IMR-90 (cell line): Measurements from ENCODE around the gene DUS4L. TPM values are rescaled to one million over a fixed set of nuclear protein-coding genes. Genes with fewer than 3 reads are reported as not detected.
A peak's percentile ranks its signal among the peaks of the same experiment; 100 is the strongest.

ENCODE experiments used
- ATAC-seq: fragments of 200-7000 bp; cut with Tn5 transposase; 2 replicates; pipeline ENCODE4 v1.9.1; 2020; ENCODE audit warnings: low read depth, mild to moderate bottlenecking, moderate library complexity
- BruUV-seq: library from RNA; stranded (reverse); fragments of 400-500 nt; replicated peaks from 2 replicates; lab custom pipeline; 2021; lab: Mats Ljungman, UMichigan
- CTCF ChIA-PET: fragments of 300-600 bp; formaldehyde crosslinking; extraction: SDS; loops from one replicate; lab custom pipeline; 2021; ENCODE audit warnings: antibody characterized with exemption; lab: Yijun Ruan, JAX
- POLR2A ChIA-PET: fragments of 300-600 bp; sonication (Branson Sonifier 250); formaldehyde crosslinking; loops from one replicate; lab custom pipeline; 2022; ENCODE audit warnings: antibody characterized with exemption; ENCODE audit not compliant: unreplicated experiment; lab: Charles Lee
- DNase-seq: peaks from one replicate; pipeline ENCODE4 v3.0.0; 2013
- H2AFZ ChIP-seq: replicated peaks from 2 replicates; pipeline ENCODE3; 2013; ENCODE audit warnings: low read length, mild to moderate bottlenecking; ENCODE audit not compliant: poor library complexity
- H2AK5ac ChIP-seq: 2 replicates; pipeline ENCODE4 v1.6.1; 2013; ENCODE audit warnings: low read depth, low read length, inconsistent platforms
- H2AK9ac ChIP-seq: replicated peaks from 2 replicates; pipeline ENCODE3; 2013; ENCODE audit warnings: mild to moderate bottlenecking, low read depth, low read length, moderate library complexity; ENCODE audit not compliant: poor library complexity
- H2BK120ac ChIP-seq: 2 replicates; pipeline ENCODE4 v1.6.1; 2013; ENCODE audit warnings: low read depth, low read length, inconsistent platforms
- H2BK15ac ChIP-seq: 3 replicates; pipeline ENCODE4 v1.6.1; 2013; ENCODE audit warnings: low read depth, low read length, inconsistent platforms
- H2BK20ac ChIP-seq: 2 replicates; pipeline ENCODE4 v1.6.1; 2013; ENCODE audit warnings: low read depth, mild to moderate bottlenecking, inconsistent platforms, low read length, moderate library complexity
- H2BK5ac ChIP-seq: 2 replicates; pipeline ENCODE4 v1.6.1; 2013; ENCODE audit warnings: mild to moderate bottlenecking, low read depth, low read length, inconsistent platforms; ENCODE audit not compliant: poor library complexity, severe bottlenecking
- H3K14ac ChIP-seq: replicated peaks from 2 replicates; pipeline ENCODE4 v1.6.1; 2013; ENCODE audit warnings: low read depth, low read length, inconsistent platforms
- H3K18ac ChIP-seq: 2 replicates; pipeline ENCODE4 v1.6.1; 2013; ENCODE audit warnings: low read depth, low read length, control low read depth
- H3K23ac ChIP-seq: 2 replicates; pipeline ENCODE4 v1.6.1; 2013; ENCODE audit warnings: low read depth, low read length, inconsistent platforms
- H3K27ac ChIP-seq: 2 replicates; pipeline ENCODE4 v1.5.1; 2013; ENCODE audit warnings: mild to moderate bottlenecking, control low read depth, low read length; ENCODE audit not compliant: insufficient read depth
- H3K27me3 ChIP-seq: 2 replicates; pipeline ENCODE4 v1.6.1; 2013; ENCODE audit warnings: low read length; ENCODE audit not compliant: control insufficient read depth, insufficient read depth
- H3K36me3 ChIP-seq: 2 replicates; pipeline ENCODE4 v1.6.1; 2013; ENCODE audit warnings: low read length, mixed read lengths; ENCODE audit not compliant: control insufficient read depth, insufficient read depth
- H3K4ac ChIP-seq: 2 replicates; pipeline ENCODE4 v1.6.1; 2013; ENCODE audit warnings: low read depth, low read length, inconsistent platforms
- H3K4me1 ChIP-seq: 2 replicates; pipeline ENCODE4 v1.6.1; 2013; ENCODE audit warnings: low read length, mixed read lengths; ENCODE audit not compliant: control insufficient read depth, insufficient read depth
- H3K4me2 ChIP-seq: 2 replicates; pipeline ENCODE4 v1.6.1; 2013; ENCODE audit warnings: low read depth, mild to moderate bottlenecking, control low read depth, low read length, moderate library complexity
- H3K4me3 ChIP-seq: 2 replicates; pipeline ENCODE4 v1.5.1; 2013; ENCODE audit warnings: low read depth, mild to moderate bottlenecking, control low read depth, low read length, moderate library complexity; ENCODE audit not compliant: insufficient read depth
- H3K56ac ChIP-seq: 2 replicates; pipeline ENCODE4 v1.6.1; 2013; ENCODE audit warnings: low read length, inconsistent platforms; ENCODE audit not compliant: insufficient read depth; ENCODE audit errors: extremely low read depth
- H3K79me1 ChIP-seq, 2 experiments: 2 replicates each; pipeline ENCODE4 v1.6.1; 2013; ENCODE audit warnings: low read length in 2 of 2, inconsistent platforms in 1 of 2, low read depth in 1 of 2
- H3K9ac ChIP-seq: 2 replicates; pipeline ENCODE4 v1.6.1; 2013; ENCODE audit warnings: low read depth, low read length, control low read depth
- H3K9me1 ChIP-seq: 2 replicates; pipeline ENCODE4 v1.6.1; 2013; ENCODE audit warnings: low read length, inconsistent platforms; ENCODE audit not compliant: insufficient read depth
- H3K9me3 ChIP-seq: 2 replicates; pipeline ENCODE4 v1.6.1; 2013; ENCODE audit warnings: low read length; ENCODE audit not compliant: control insufficient read depth, insufficient read depth
- H4K20me1 ChIP-seq: 2 replicates; pipeline ENCODE4 v1.6.1; 2013; ENCODE audit warnings: low read length, inconsistent platforms; ENCODE audit not compliant: insufficient read depth
- H4K5ac ChIP-seq: 2 replicates; pipeline ENCODE4 v1.6.1; 2013; ENCODE audit warnings: mild to moderate bottlenecking, low read depth, low read length, control low read depth
- H4K8ac ChIP-seq, 2 experiments: 2 replicates each; pipeline ENCODE4 v1.6.1; 2013; ENCODE audit warnings: low read depth in 2 of 2, low read length in 2 of 2, control low read depth in 1 of 2, inconsistent platforms in 1 of 2
- H4K91ac ChIP-seq: 2 replicates; pipeline ENCODE4 v1.6.1; 2013; ENCODE audit warnings: low read depth, low read length, inconsistent platforms; ENCODE audit not compliant: insufficient read depth
- BHLHE40 ChIP-seq: fragments of 150-350 bp; IDR thresholded peaks from 2 replicates; pipeline ENCODE4 v1.6.1; 2016; ENCODE audit warnings: mild to moderate bottlenecking, low read depth, low read length
- CEBPB ChIP-seq: IDR thresholded peaks from 2 replicates; pipeline ENCODE4 v1.6.1; 2012; ENCODE audit warnings: low read depth, low read length, improper control_type of control experiment
- CHD1 ChIP-seq: IDR thresholded peaks from 2 replicates; pipeline ENCODE4 v1.6.1; 2012; ENCODE audit warnings: low read depth, low read length, improper control_type of control experiment
- FOS ChIP-seq: fragments of 150-350 bp; IDR thresholded peaks from 2 replicates; pipeline ENCODE4 v1.6.1; 2016; ENCODE audit warnings: low read depth, low read length
- MAFK ChIP-seq: IDR thresholded peaks from 2 replicates; pipeline ENCODE4 v1.6.1; 2012; ENCODE audit warnings: low read depth, low read length, improper control_type of control experiment
- MXI1 ChIP-seq: IDR thresholded peaks from 2 replicates; pipeline ENCODE4 v1.6.1; 2012; ENCODE audit warnings: low read depth, mild to moderate bottlenecking, low read length, moderate library complexity, borderline replicate concordance
- RAD21 ChIP-seq: IDR thresholded peaks from 2 replicates; pipeline ENCODE4 v1.6.1; 2012; ENCODE audit warnings: low read length, improper control_type of control experiment
- RCOR1 ChIP-seq: IDR thresholded peaks from 2 replicates; pipeline ENCODE4 v1.6.1; 2012; ENCODE audit warnings: mild to moderate bottlenecking, low read length, improper control_type of control experiment; ENCODE audit not compliant: insufficient replicate concordance
- RFX5 ChIP-seq: IDR thresholded peaks from 2 replicates; pipeline ENCODE4 v1.8.0; 2012; ENCODE audit warnings: low read depth, mild to moderate bottlenecking, low read length, moderate library complexity
- SMC3 ChIP-seq: fragments of 150-350 bp; IDR thresholded peaks from 2 replicates; pipeline ENCODE4 v1.6.1; 2016; ENCODE audit warnings: low read depth, mild to moderate bottlenecking, antibody characterized with exemption, low read length, moderate library complexity
- WGBS, 2 experiments: methylation state at CpG; one replicate each; pipeline versions ENCODE4 v1.1.5 to v1.1.7; 2013; ENCODE audit warnings: missing lambda C conversion rate in 2 of 2; ENCODE audit not compliant: insufficient read length in 1 of 2; ENCODE audit errors: extremely low coverage in 2 of 2; 5-methylcytosine and 5-hydroxymethylcytosine counted together
- dilution Hi-C: fragments of 300-500 bp; cut with HindIII; formaldehyde crosslinking; loops from one replicate; pipeline ENCODE4 v1.14.3; 2018; ENCODE audit warnings: low sequenced_read_pairs; ENCODE audit not compliant: unreplicated experiment
- in situ Hi-C: fragments of 300-500 bp; cut with MboI; formaldehyde crosslinking; loops from 3 replicates; pipeline ENCODE4 v1.14.3; 2019; ENCODE audit warnings: low sequenced_read_pairs, inconsistent platforms, mixed read lengths
- intact Hi-C: fragments of 100-400 bp; cut with micrococcal nuclease; formaldehyde crosslinking; loops from 2 replicates; pipeline ENCODE4 v1.10.0; 2022
- polyA plus RNA-seq, 3 experiments: library from polyadenylated mRNA; depleted of rRNA; stranded (reverse); fragments of >200 nt; gene quantifications; 2 replicates each; pipeline ENCODE4 v1.2.3, GENCODE V29; 2012; ENCODE audit warnings: low replicate concordance in 1 of 3
- total RNA-seq: library from RNA; depleted of rRNA; stranded (reverse); fragments of >200 nt; gene quantifications from 2 replicates; pipeline ENCODE4 v1.2.3, GENCODE V29; 2012
- TF ChIP-seq, protein P1 (sequence below): fragments of 150-350 bp; IDR thresholded peaks from 2 replicates; pipeline ENCODE4 v1.6.1; 2016; ENCODE audit warnings: low read depth, mild to moderate bottlenecking, low read length, moderate library complexity, borderline replicate concordance

Gene DUS4L
- total and polyA plus RNA-seq, 2 of the 4 experiments (the other 2 are of a cell fraction) = 4.2 to 6.6 TPM

DNA sequence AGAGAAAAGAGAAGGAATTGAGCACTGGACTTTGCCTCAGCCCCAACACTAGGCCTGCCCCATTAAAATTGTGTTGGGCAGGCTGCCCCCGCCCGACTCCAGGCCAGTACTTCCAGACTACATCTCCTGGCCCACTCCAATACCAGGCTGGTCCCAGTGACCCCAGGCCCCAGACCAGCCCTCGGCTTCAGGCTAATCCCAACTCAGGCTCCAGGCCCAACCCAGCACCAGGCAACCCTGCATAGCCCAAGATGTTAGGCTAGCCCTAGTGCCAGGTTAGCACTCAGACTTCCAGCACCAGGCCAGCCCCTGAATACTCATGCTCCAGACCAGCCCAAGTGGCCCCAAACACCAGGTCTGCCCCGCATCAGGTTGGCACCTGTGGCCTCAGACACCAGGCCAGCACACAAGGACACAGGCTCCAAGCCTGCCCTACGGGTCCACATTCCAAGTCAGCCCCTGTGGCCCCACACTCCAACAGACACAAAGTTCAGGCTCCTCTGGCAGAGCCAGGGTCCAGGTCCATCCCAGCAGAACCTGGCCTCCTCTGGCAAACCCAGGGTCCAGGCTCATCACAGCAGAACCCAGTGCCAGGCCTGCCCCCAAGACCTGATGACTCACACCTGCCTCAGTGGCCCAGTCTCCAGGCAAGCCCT, 20.3 kb upstream of the DUS4L start:
- BruUV-seq = no TSS peak
- no peak overlapping the region for H4K5ac ChIP-seq
- H3K56ac ChIP-seq = no peak overlapping the region
- H3K4me1 ChIP-seq = no peaks in the 10 kb centered on the region
- no peak overlapping the region for H2BK5ac ChIP-seq
- POLR2A ChIA-PET = no interaction called here
- intact Hi-C loops (no loop called here), in situ Hi-C loops (no loop called here), dilution Hi-C loops (no loop called here)
- peak overlapping the region; percentile 81 for H2AK9ac ChIP-seq
- no peak overlapping the region for H2BK20ac ChIP-seq
- H3K4me2 ChIP-seq = no peak overlapping the region
- no peak overlapping the region for H3K23ac ChIP-seq
- WGBS, 2 experiments = 80% methylated on average over 1 of the region's 5 CpGs; no CpG with 5 or more reads in 1 of the 2 experiments
- H3K14ac ChIP-seq = no peak overlapping the region
- CTCF ChIA-PET = no interaction called here
- no peak overlapping the region for H2BK15ac ChIP-seq
- no peaks in the 10 kb centered on the region for H3K9me1 ChIP-seq
- no peak overlapping the region for H3K27ac ChIP-seq
- H3K36me3 ChIP-seq = peaks cover 15% of the 10 kb centered on the region
- H2BK120ac ChIP-seq = no peak overlapping the region
- H4K8ac ChIP-seq = no peak overlapping the region
- no peak overlapping the region for H2AK5ac ChIP-seq
- H4K20me1 ChIP-seq = peaks cover 8% of the 10 kb centered on the region; the same call in 1 of the 2 replicates
- TF ChIP-seq CHD1 (no peak), RFX5 (no peak), FOS (no peak), BHLHE40 (no peak), CEBPB (no peak), MAFK (no peak), RAD21 (no peak), SMC3 (no peak), MXI1 (no peak), RCOR1 (no peak)
- TF ChIP-seq, protein P1, sequence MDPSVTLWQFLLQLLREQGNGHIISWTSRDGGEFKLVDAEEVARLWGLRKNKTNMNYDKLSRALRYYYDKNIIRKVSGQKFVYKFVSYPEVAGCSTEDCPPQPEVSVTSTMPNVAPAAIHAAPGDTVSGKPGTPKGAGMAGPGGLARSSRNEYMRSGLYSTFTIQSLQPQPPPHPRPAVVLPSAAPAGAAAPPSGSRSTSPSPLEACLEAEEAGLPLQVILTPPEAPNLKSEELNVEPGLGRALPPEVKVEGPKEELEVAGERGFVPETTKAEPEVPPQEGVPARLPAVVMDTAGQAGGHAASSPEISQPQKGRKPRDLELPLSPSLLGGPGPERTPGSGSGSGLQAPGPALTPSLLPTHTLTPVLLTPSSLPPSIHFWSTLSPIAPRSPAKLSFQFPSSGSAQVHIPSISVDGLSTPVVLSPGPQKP = no peak
- no peak overlapping the region for H2AFZ ChIP-seq
- H3K27me3 ChIP-seq = no peaks in the 10 kb centered on the region
- no peak overlapping the region for H3K4me3 ChIP-seq
- peaks cover 6 to 27% of the 10 kb centered on the region in 2 experiments for H3K79me1 ChIP-seq
- ATAC-seq = no peak
- no peak overlapping the region for H3K9ac ChIP-seq
- H3K4ac ChIP-seq = no peak overlapping the region
- H3K9me3 ChIP-seq = peaks cover 6% of the 10 kb centered on the region
- H3K18ac ChIP-seq = no peak overlapping the region
- no peak for DNase-seq
- H4K91ac ChIP-seq = no peak overlapping the region
